Vagina (tissue), 2 donors: Measurements from ENCODE around the gene PCDHB13.

Experiments
- POLR2A ChIP-seq, 2 donors: fragments of 450-650 bp; IDR thresholded peaks; one replicate each; pipeline ENCODE4 v1.6.1; 2017; ENCODE audit warnings: antibody characterized with exemption in 2 of 2, mild to moderate bottlenecking in 2 of 2, moderate library complexity in 2 of 2
- POLR2AphosphoS5 ChIP-seq, 2 donors: sonication (generic); formaldehyde crosslinking; IDR thresholded peaks; one replicate each; pipeline ENCODE4 v1.9.0; 2017; ENCODE audit warnings: antibody characterized with exemption in 2 of 2, mild to moderate bottlenecking in 2 of 2, low read depth in 1 of 2; ENCODE audit not compliant: insufficient read depth in 1 of 2
- TF ChIP-seq, protein P1 (sequence below), 3 experiments: fragments of 450-650 bp in 2 of 3; fragments of 200-600 bp in 1 of 3; sonication (generic) in 1 of 3; IDR thresholded peaks; one replicate each; pipeline ENCODE4 v1.5.1; 2017 to 2019; ENCODE audit warnings: antibody characterized with exemption in 3 of 3, mild to moderate bottlenecking in 2 of 3, moderate library complexity in 2 of 3

DNA sequence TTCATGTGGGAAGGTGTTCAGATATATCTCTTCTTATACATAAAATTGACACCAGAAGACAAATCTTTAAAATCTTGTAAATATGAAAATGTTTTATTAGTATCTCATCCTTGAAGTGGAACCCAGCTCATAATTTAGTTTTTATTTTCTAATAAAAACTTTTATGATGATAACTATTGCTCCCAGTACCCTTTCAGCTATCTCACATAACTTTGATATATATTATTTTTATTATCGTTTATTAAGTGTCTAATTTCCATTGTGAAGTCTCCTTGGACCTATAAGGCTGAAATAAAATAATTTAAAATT, 47.5 kb downstream of the PCDHB13 start:
- TF ChIP-seq, protein P1, sequence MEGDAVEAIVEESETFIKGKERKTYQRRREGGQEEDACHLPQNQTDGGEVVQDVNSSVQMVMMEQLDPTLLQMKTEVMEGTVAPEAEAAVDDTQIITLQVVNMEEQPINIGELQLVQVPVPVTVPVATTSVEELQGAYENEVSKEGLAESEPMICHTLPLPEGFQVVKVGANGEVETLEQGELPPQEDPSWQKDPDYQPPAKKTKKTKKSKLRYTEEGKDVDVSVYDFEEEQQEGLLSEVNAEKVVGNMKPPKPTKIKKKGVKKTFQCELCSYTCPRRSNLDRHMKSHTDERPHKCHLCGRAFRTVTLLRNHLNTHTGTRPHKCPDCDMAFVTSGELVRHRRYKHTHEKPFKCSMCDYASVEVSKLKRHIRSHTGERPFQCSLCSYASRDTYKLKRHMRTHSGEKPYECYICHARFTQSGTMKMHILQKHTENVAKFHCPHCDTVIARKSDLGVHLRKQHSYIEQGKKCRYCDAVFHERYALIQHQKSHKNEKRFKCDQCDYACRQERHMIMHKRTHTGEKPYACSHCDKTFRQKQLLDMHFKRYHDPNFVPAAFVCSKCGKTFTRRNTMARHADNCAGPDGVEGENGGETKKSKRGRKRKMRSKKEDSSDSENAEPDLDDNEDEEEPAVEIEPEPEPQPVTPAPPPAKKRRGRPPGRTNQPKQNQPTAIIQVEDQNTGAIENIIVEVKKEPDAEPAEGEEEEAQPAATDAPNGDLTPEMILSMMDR (IDR thresholded peaks at IDR 0.05), result no peak
- TF ChIP-seq POLR2A (IDR thresholded peaks at IDR 0.05) (no peak), POLR2AphosphoS5 (IDR thresholded peaks at IDR 0.05; ENCODE audit: insufficient read depth in 1 of 2, low read depth in 1 of 2) (no peak)
